CD4-positive, alpha-beta T cell (primary cell): Measurements from ENCODE around the gene POTEB. TPM values are rescaled to one million over a fixed set of nuclear protein-coding genes. Genes with fewer than 3 reads are reported as not detected.
"Not testable (repeated sequence)": the region's sequence is repeated elsewhere in the genome, so short reads cannot be mapped to it uniquely, and the experiment has no call there.

Source experiments
- ATAC-seq: fragments of 200-7000 bp; cut with Tn5 transposase; one replicate; pipeline ENCODE4 v1.10.0; 2022; ENCODE audit warnings: mild to moderate bottlenecking; ENCODE audit not compliant: poor library complexity
- CTCF ChIA-PET: fragments of 350-600 bp; sonication (Branson Sonifier 250); formaldehyde crosslinking; loops from one replicate; lab custom pipeline; 2021; ENCODE audit warnings: antibody characterized with exemption, inconsistent platforms; lab: Charles Lee
- POLR2A ChIA-PET: fragments of 350-600 bp; sonication (Branson Sonifier 250); formaldehyde crosslinking; loops from one replicate; lab custom pipeline; 2021; ENCODE audit warnings: antibody characterized with exemption, inconsistent platforms; lab: Charles Lee
- DNase-seq, 14 experiments: peaks; one replicate each; pipeline ENCODE4 v3.0.0-alpha.2; 2013 to 2020; ENCODE audit warnings: mixed read lengths in 2 of 14
- H3K27ac ChIP-seq, 2 donors: one replicate each; pipeline versions ENCODE4 v1.5.1 to v1.7.0; 2013; ENCODE audit warnings: low read length in 2 of 2, low read depth in 1 of 2, mild to moderate bottlenecking in 1 of 2
- H3K27me3 ChIP-seq, 2 experiments: 1 replicate in 1 of 2; 2 replicates in 1 of 2; pipeline versions ENCODE4 v1.6.1 to v1.7.0; 2013; ENCODE audit warnings: low read length in 2 of 2, control low read depth in 1 of 2, mild to moderate bottlenecking in 1 of 2, moderate library complexity in 1 of 2; ENCODE audit not compliant: insufficient read depth in 2 of 2, control insufficient read depth in 1 of 2
- H3K36me3 ChIP-seq: one replicate; pipeline ENCODE4 v1.6.1; 2013; ENCODE audit warnings: low read length, control low read depth; ENCODE audit not compliant: insufficient read depth
- H3K4me1 ChIP-seq: one replicate; pipeline ENCODE4 v1.6.1; 2013; ENCODE audit warnings: low read length, control low read depth; ENCODE audit not compliant: insufficient read depth
- H3K4me3 ChIP-seq: one replicate; pipeline ENCODE4 v1.5.1; 2013; ENCODE audit warnings: mild to moderate bottlenecking, low read length, moderate library complexity
- H3K9me3 ChIP-seq, 2 experiments: 1 replicate in 1 of 2; 2 replicates in 1 of 2; pipeline versions ENCODE4 v1.6.1 to v1.7.0; 2013; ENCODE audit warnings: low read length in 2 of 2, mild to moderate bottlenecking in 2 of 2, control low read depth in 1 of 2, moderate library complexity in 1 of 2; ENCODE audit not compliant: control insufficient read depth in 1 of 2, insufficient read depth in 1 of 2
- H3K27ac Mint-ChIP-seq: one replicate; pipeline ENCODE4 v1.8.0; 2020; ENCODE audit warnings: mixed read lengths
- H3K27me3 Mint-ChIP-seq: one replicate; pipeline ENCODE4 v1.8.0; 2021; ENCODE audit warnings: mixed read lengths
- H3K36me3 Mint-ChIP-seq: one replicate; pipeline ENCODE4 v1.8.0; 2021; ENCODE audit warnings: low read depth, mixed read lengths
- H3K4me1 Mint-ChIP-seq: one replicate; pipeline ENCODE4 v1.8.0; 2021; ENCODE audit warnings: low read depth, mixed read lengths
- H3K4me3 Mint-ChIP-seq: one replicate; pipeline ENCODE4 v1.8.0; 2020; ENCODE audit warnings: mild to moderate bottlenecking, mixed read lengths
- H3K9me3 Mint-ChIP-seq: one replicate; pipeline ENCODE4 v1.8.0; 2020; ENCODE audit warnings: mixed read lengths
- intact Hi-C, 2 experiments: fragments of 100-400 bp; cut with DNase I in 1 of 2; cut with micrococcal nuclease in 1 of 2; formaldehyde crosslinking; loops; one replicate each; pipeline versions ENCODE4 v1.15.1 to v1.9.0; 2023 to 2025; cut with DNase I, micrococcal nuclease
- microRNA-seq: library from miRNA; unstranded; fragments of <30 nt; microRNA quantifications from one replicate; pipeline ENCODE4 v1.2.0, GENCODE V29; 2021; ENCODE audit warnings: borderline microRNAs expressed, borderline replicate concordance
- polyA plus RNA-seq, 2 donors: library from polyadenylated mRNA; unstranded; fragments of 120-200 nt; gene quantifications; one replicate each; pipeline ENCODE4 v1.2.1, GENCODE V29; 2013
- total RNA-seq, 174 experiments: library from RNA in 2 of 174; stranded (reverse) in 2 of 174; gene quantifications; one replicate each; pipeline ENCODE4 v1.2.3 and lab custom pipeline; 2021 to 2026

POTEB gene
- total RNA-seq (not detected), total RNA-seq (lab: John Stamatoyannopoulos, UW) (0 reads per million in 172 experiments)
- not detected for polyA plus RNA-seq (2013, experiment 1 of 2)
- not detected for polyA plus RNA-seq (2013, experiment 2 of 2)

- not testable (repeated sequence) for H3K4me1 Mint-ChIP-seq
These were observed at the start of gene POTEB for GRCh38 chr15:21877635-21878034. Gene POTEB (minus strand): TSS chr15:21877735. CDS start chr15:21877246, 489 bp downstream.

GRCh38 chr15:21890955-21891354 is 13.4 kb upstream of the POTEB start:
- H3K36me3 Mint-ChIP-seq, H3K36me3 ChIP-seq, DNase-seq, H3K4me3 ChIP-seq, H3K4me3 Mint-ChIP-seq, intact Hi-C loops, H3K4me1 Mint-ChIP-seq, H3K27ac ChIP-seq, H3K27me3 Mint-ChIP-seq, CTCF ChIA-PET, POLR2A ChIA-PET, H3K9me3 Mint-ChIP-seq, H3K4me1 ChIP-seq, H3K27ac Mint-ChIP-seq, H3K9me3 ChIP-seq, H3K27me3 ChIP-seq, ATAC-seq: not testable (repeated sequence)

More at GRCh38 chr15:21877635-21878034, at the start of gene POTEB:
- H3K36me3 Mint-ChIP-seq, ATAC-seq, CTCF ChIA-PET, H3K4me3 ChIP-seq, DNase-seq, POLR2A ChIA-PET, H3K4me3 Mint-ChIP-seq, H3K27ac ChIP-seq, H3K27ac Mint-ChIP-seq, intact Hi-C loops, H3K27me3 Mint-ChIP-seq, H3K27me3 ChIP-seq, H3K4me1 ChIP-seq, H3K36me3 ChIP-seq, H3K9me3 Mint-ChIP-seq, H3K9me3 ChIP-seq: not testable (repeated sequence)

GRCh38 chr15:21889542-21889941 is 12.0 kb upstream of the POTEB start:
- H3K27me3 Mint-ChIP-seq, H3K36me3 ChIP-seq, H3K9me3 Mint-ChIP-seq, H3K36me3 Mint-ChIP-seq, CTCF ChIA-PET, DNase-seq, H3K4me1 ChIP-seq, POLR2A ChIA-PET, H3K27me3 ChIP-seq, intact Hi-C loops, ATAC-seq, H3K9me3 ChIP-seq, H3K27ac ChIP-seq, H3K4me1 Mint-ChIP-seq, H3K4me3 ChIP-seq, H3K4me3 Mint-ChIP-seq, H3K27ac Mint-ChIP-seq: not testable (repeated sequence)

DNA sequence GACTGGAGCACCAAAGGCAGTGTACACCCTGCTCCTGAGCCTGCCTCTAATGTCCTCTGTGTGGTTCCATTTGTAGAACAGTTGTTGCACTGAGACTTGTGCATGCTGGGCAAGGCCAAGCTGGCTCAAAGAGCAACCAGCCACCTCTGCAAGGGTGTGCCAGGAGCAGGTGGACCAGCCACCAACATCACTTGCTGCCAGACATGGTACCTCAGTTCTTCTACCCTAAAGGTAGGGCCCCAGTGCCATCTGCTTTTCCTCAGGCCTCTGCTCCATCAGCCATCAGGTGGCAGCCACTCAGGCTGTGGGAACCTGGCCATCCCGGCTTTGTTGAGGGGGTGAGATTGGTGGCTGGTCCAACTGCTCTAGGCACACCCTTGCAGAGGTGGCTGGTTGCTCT is 38.7 kb downstream of the POTEB start:
- peak in 1 of 14 experiments; percentile 1 for DNase-seq
- CTCF ChIA-PET: not testable (repeated sequence)

More for the DNA sequence above, 38.7 kb downstream of the POTEB start:
- POLR2A ChIA-PET, intact Hi-C loops, H3K36me3 ChIP-seq, H3K9me3 ChIP-seq, H3K27me3 Mint-ChIP-seq, H3K4me3 ChIP-seq, H3K4me1 ChIP-seq, H3K27me3 ChIP-seq, H3K27ac Mint-ChIP-seq, H3K9me3 Mint-ChIP-seq, H3K27ac ChIP-seq, H3K36me3 Mint-ChIP-seq, H3K4me3 Mint-ChIP-seq, H3K4me1 Mint-ChIP-seq, ATAC-seq: not testable (repeated sequence)

Small RNA genes within 50 kb of the gene (microRNA-seq; reads per million reads assigned to microRNA genes)
- not detected for gene MIR3118-4

Other genes starting within 250 kb of the POTEB start
- gene OR4M2, start 202.8 kb upstream of the POTEB start, total RNA-seq: not detected